ENCODE measurements around the gene PELO.

The PELO gene

GRCh38 chr5:52824827-52825226 is 37.1 kb downstream of the PELO start:
- TF ChIP-seq CTCF (IDR thresholded peaks at IDR 0.05; ENCODE audit: low read depth, low read length, poor library complexity, severe bottlenecking) (no peak), EZH2phosphoT487 (IDR thresholded peaks at IDR 0.05; ENCODE audit: borderline replicate concordance, low read length) (no peak)
- no peaks in the 10 kb centered on the region for H3K79me2 ChIP-seq (ENCODE audit: control insufficient read depth, low read length)
- H3K27ac ChIP-seq (ENCODE audit: low read depth, low read length), result no peak overlapping the region
- no peaks in the 10 kb centered on the region for H3K9me2 ChIP-seq (replicated peaks; ENCODE audit: control insufficient read depth, low read length)
- no peaks in the 10 kb centered on the region for H4K20me1 ChIP-seq (ENCODE audit: control insufficient read depth, insufficient read depth, low read depth, low read length)
- H3K4me3 ChIP-seq (ENCODE audit: low read length), result no peak overlapping the region
- no peaks in the 10 kb centered on the region for H3K4me1 ChIP-seq (ENCODE audit: control insufficient read depth, low read length)
- H3K36me3 ChIP-seq (ENCODE audit: control insufficient read depth, low read length), result no peaks in the 10 kb centered on the region
- no peak overlapping the region for H3K4me2 ChIP-seq (ENCODE audit: low read length)
- no peaks in the 10 kb centered on the region for H3K9me3 ChIP-seq (ENCODE audit: control insufficient read depth, insufficient read depth, low read length)
- no peaks in the 10 kb centered on the region for H3F3A ChIP-seq (ENCODE audit: control insufficient read depth, insufficient read depth)
- no peaks in the 10 kb centered on the region for H3K27me3 ChIP-seq (ENCODE audit: control insufficient read depth, low read length)

- Histone ChIP-seq H3K4me1 (ENCODE audit: control insufficient read depth, low read length) (no peaks in the 10 kb centered on the region), H3K9me3 (ENCODE audit: control insufficient read depth, insufficient read depth, low read length) (no peaks in the 10 kb centered on the region), H3K79me2 (ENCODE audit: control insufficient read depth, low read length) (no peaks in the 10 kb centered on the region), H3K4me2 (ENCODE audit: low read length) (no peak overlapping the region), H4K20me1 (ENCODE audit: control insufficient read depth, insufficient read depth, low read depth, low read length) (no peaks in the 10 kb centered on the region), H3K36me3 (ENCODE audit: control insufficient read depth, low read length) (no peaks in the 10 kb centered on the region), H3K4me3 (ENCODE audit: low read length) (no peak overlapping the region), H3K27ac (ENCODE audit: low read depth, low read length) (no peak overlapping the region), H3F3A (ENCODE audit: control insufficient read depth, insufficient read depth) (no peaks in the 10 kb centered on the region), H3K9me2 (replicated peaks; ENCODE audit: control insufficient read depth, low read length) (no peaks in the 10 kb centered on the region), H3K27me3 (ENCODE audit: control insufficient read depth, low read length) (no peaks in the 10 kb centered on the region)
- no peak for TF ChIP-seq EZH2phosphoT487 (IDR thresholded peaks at IDR 0.05; ENCODE audit: borderline replicate concordance, low read length)
Measured at GRCh38 chr5:52825826-52826225, 38.1 kb downstream of the PELO start.

GRCh38 chr5:52827815-52828214 is 40.1 kb downstream of the PELO start:
- no peaks in the 10 kb centered on the region for H3F3A ChIP-seq (ENCODE audit: control insufficient read depth, insufficient read depth)
- no peak overlapping the region for H3K4me3 ChIP-seq (ENCODE audit: low read length)
- H3K4me1 ChIP-seq (ENCODE audit: control insufficient read depth, low read length), result no peaks in the 10 kb centered on the region
- no peaks in the 10 kb centered on the region for H3K79me2 ChIP-seq (ENCODE audit: control insufficient read depth, low read length)
- no peaks in the 10 kb centered on the region for H3K9me2 ChIP-seq (replicated peaks; ENCODE audit: control insufficient read depth, low read length)
- H3K27ac ChIP-seq (ENCODE audit: low read depth, low read length), result no peak overlapping the region
- H3K27me3 ChIP-seq (ENCODE audit: control insufficient read depth, low read length), result no peaks in the 10 kb centered on the region
- no peaks in the 10 kb centered on the region for H3K36me3 ChIP-seq (ENCODE audit: control insufficient read depth, low read length)
- no peak for TF ChIP-seq CTCF (IDR thresholded peaks at IDR 0.05; ENCODE audit: low read depth, low read length, poor library complexity, severe bottlenecking)
- TF ChIP-seq EZH2phosphoT487 (IDR thresholded peaks at IDR 0.05; ENCODE audit: borderline replicate concordance, low read length), result no peak
- no peaks in the 10 kb centered on the region for H3K9me3 ChIP-seq (ENCODE audit: control insufficient read depth, insufficient read depth, low read length)
- no peak overlapping the region for H3K4me2 ChIP-seq (ENCODE audit: low read length)
- no peaks in the 10 kb centered on the region for H4K20me1 ChIP-seq (ENCODE audit: control insufficient read depth, insufficient read depth, low read depth, low read length)

GRCh38 chr5:52829664-52830063 is 41.9 kb downstream of the PELO start:
- no peak overlapping the region for H3K4me2 ChIP-seq (ENCODE audit: low read length)

More at GRCh38 chr5:52829664-52830063, 41.9 kb downstream of the PELO start:
- H3K9me3 ChIP-seq (ENCODE audit: control insufficient read depth, insufficient read depth, low read length), result no peaks in the 10 kb centered on the region
- H3K4me1 ChIP-seq (ENCODE audit: control insufficient read depth, low read length), result no peaks in the 10 kb centered on the region
- H3K27me3 ChIP-seq (ENCODE audit: control insufficient read depth, low read length), result no peaks in the 10 kb centered on the region
- H3K36me3 ChIP-seq (ENCODE audit: control insufficient read depth, low read length), result no peaks in the 10 kb centered on the region
- no peaks in the 10 kb centered on the region for H3K79me2 ChIP-seq (ENCODE audit: control insufficient read depth, low read length)
- no peak overlapping the region for H3K27ac ChIP-seq (ENCODE audit: low read depth, low read length)
- H3F3A ChIP-seq (ENCODE audit: control insufficient read depth, insufficient read depth), result no peaks in the 10 kb centered on the region
- no peak for TF ChIP-seq CTCF (IDR thresholded peaks at IDR 0.05; ENCODE audit: low read depth, low read length, poor library complexity, severe bottlenecking)
- TF ChIP-seq EZH2phosphoT487 (IDR thresholded peaks at IDR 0.05; ENCODE audit: borderline replicate concordance, low read length), result no peak
- H3K4me3 ChIP-seq (ENCODE audit: low read length), result no peak overlapping the region
- no peaks in the 10 kb centered on the region for H4K20me1 ChIP-seq (ENCODE audit: control insufficient read depth, insufficient read depth, low read depth, low read length)
- no peaks in the 10 kb centered on the region for H3K9me2 ChIP-seq (replicated peaks; ENCODE audit: control insufficient read depth, low read length)

All from DOHH2 (cell line).